C4-2B (cell line): ENCODE measurements around the gene LRRC32.

Experiments used
- H3K27ac ChIP-seq: fragments of 450-650 bp; 2 replicates; pipeline ENCODE4 v1.5.1; 2017
- ZFX ChIP-seq: fragments of 450-650 bp; IDR thresholded peaks from 2 replicates; pipeline ENCODE4 v1.6.1; 2017
- TF ChIP-seq, protein P1 (sequence below): fragments of 450-650 bp; conservative IDR thresholded peaks from 2 replicates; pipeline ENCODE4 v1.5.1; 2017; ENCODE audit warnings: mild to moderate bottlenecking

LRRC32 gene

DNA sequence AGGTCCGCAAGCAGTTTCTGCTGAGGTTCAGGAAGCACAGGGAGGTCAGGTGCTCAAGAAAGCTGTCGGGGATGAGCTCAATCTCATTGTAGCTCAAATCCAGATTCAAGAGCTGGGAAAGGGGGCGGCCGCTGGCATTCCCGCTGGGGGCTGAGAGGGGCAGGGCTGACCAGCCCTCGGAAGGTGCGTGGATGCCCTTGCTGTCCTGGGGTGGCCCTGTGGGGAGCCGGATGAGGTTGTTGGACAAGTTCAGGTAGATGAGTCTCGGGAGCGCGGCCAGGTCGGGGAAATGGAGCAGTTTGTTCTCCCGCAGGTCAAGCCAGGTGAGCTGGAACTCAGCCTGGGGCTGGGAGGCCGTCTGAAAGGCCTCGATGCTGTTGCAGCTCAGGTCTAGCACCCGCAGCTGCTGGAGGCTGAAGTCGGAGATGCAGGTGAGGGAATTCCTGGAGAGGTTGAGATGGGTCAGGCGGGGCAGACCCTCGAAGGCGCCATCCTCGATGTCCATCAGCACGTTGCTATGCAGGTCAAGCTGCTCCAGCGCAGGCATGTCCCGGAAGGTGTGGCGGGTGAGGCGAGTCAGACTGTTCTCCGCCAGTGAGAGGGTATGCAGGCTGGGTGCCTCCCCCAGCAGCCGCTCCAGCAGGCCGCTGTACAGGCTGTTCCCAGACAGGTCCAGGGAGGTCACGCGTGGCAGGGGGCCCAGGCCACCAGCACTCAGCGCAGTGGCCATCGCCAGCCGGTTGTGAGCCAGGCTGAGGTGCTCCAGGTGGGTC lies 9.8 kb downstream of the LRRC32 start:
- TF ChIP-seq, protein P1, sequence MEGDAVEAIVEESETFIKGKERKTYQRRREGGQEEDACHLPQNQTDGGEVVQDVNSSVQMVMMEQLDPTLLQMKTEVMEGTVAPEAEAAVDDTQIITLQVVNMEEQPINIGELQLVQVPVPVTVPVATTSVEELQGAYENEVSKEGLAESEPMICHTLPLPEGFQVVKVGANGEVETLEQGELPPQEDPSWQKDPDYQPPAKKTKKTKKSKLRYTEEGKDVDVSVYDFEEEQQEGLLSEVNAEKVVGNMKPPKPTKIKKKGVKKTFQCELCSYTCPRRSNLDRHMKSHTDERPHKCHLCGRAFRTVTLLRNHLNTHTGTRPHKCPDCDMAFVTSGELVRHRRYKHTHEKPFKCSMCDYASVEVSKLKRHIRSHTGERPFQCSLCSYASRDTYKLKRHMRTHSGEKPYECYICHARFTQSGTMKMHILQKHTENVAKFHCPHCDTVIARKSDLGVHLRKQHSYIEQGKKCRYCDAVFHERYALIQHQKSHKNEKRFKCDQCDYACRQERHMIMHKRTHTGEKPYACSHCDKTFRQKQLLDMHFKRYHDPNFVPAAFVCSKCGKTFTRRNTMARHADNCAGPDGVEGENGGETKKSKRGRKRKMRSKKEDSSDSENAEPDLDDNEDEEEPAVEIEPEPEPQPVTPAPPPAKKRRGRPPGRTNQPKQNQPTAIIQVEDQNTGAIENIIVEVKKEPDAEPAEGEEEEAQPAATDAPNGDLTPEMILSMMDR: no peak
- TF ChIP-seq ZFX: peak; percentile 76; the same call in 1 of the 2 replicates
- H3K27ac ChIP-seq: peak overlapping the region; percentile 81

DNA sequence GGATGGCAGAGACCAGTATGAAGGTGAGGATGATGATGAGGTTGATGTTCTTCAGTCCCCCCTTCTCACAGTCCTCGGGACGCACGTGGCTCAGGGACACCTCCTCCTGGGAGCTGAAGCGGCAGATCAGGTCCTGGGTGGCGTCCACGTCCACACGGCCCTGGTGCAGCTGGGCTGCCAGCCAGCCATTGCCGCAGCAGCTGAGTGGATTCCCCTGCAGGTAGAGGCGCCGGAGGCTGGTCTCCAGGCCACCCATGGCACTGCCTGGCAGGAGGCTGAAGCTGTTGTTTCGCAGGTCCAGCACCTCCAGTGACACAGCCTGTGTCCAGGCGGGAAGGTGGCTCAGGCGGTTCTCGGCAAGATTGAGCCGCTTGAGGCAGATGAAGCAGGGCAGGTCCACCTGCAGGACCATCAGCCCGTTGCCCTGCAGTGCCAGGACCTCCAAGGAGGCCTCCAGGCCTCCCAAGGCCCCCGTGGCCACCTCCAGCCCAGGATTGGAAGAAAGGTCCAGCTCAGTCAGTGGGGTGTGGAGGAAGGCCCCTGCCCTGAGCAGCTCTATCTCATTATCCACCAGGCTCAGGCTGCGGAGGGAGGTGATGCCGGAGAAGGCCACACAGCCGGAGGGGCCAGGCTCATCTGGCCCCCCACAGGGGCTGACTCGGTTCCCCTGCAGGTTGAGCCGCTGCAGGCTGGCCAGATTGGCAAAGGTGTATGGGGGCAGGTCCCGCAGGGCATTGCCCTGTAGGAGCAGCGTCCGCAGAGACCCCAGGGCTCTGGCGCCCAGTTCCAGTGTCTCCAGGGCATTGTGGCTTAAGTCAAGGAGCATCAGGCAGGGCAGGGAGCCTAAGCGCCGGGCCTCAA lies 10.6 kb downstream of the LRRC32 start:
- TF ChIP-seq ZFX: no peak
- TF ChIP-seq, protein P1: no peak
- peak overlapping the region; percentile 81 for H3K27ac ChIP-seq

DNA sequence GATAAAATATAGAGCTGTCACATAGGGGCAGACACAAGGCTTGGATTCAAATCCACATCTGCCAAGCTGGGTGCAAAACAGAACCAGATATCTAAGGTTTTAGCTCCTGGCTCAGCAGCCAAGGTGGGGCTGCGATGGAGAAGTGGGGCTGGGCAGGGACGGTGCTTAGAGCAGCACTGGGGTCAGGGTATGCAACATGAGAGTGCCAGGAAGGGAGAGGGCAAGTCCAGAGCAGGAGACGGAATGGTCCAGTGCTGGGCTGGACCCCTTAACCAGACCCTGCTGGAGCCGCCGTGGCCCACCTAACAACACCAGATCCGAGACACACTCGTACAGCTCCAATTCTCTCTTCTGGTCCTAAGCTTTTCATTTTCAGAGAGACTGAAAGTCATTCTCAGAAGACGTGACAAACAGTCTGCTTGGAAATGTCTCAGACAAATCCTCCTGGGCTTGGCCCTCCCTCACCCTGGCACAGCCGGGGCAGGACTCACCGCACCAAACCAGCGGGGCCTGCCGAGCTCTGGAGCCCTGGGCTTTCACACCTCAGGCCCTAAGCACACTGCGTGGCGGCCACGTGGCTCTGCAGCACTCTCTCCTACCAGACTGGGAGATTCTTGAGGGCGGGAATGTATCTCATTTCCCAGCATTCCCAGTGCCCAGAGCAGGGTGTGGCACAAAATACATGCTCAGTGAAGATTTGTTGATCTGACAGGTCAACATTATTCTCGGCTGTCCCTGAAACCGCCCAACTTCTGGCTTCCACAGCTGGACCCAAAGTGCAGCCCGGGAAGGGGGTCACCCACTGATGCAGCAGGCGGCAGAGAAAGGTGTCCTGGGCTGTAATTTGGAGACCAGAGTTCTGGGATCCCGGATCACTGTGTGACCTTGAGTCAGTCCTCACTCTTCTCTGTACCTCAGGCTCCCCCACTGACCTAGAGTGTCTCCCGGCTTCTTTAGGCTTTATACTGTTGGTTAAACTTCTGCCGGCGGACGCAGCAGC lies 11.6 kb downstream of the LRRC32 start:
- peak overlapping the region; percentile 81 for H3K27ac ChIP-seq
- TF ChIP-seq, protein P1: no peak

DNA sequence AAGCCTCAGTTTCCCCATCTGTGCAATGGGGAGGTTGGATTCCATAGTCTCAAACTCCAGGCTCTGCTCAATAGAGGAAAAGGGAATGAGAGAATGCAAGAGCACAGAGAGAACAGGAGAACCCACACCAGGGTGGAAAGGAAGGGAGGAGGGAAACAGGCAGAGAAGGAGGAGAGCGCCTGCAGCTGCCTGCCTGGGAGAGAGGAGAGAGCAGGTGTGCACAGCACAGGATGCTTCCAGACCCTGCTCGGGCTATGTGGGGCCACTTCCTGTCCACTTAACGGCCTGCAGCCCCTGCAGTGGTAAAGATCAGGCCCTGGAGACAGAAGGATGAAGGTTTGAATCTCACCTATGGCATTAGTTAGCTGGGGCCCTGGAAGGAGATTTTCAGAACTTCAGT lies 12.3 kb downstream of the LRRC32 start:
- H3K27ac ChIP-seq: peak overlapping the region; percentile 81; the same call in 1 of the 2 replicates
- no peak for TF ChIP-seq ZFX
- TF ChIP-seq, protein P1: no peak

DNA sequence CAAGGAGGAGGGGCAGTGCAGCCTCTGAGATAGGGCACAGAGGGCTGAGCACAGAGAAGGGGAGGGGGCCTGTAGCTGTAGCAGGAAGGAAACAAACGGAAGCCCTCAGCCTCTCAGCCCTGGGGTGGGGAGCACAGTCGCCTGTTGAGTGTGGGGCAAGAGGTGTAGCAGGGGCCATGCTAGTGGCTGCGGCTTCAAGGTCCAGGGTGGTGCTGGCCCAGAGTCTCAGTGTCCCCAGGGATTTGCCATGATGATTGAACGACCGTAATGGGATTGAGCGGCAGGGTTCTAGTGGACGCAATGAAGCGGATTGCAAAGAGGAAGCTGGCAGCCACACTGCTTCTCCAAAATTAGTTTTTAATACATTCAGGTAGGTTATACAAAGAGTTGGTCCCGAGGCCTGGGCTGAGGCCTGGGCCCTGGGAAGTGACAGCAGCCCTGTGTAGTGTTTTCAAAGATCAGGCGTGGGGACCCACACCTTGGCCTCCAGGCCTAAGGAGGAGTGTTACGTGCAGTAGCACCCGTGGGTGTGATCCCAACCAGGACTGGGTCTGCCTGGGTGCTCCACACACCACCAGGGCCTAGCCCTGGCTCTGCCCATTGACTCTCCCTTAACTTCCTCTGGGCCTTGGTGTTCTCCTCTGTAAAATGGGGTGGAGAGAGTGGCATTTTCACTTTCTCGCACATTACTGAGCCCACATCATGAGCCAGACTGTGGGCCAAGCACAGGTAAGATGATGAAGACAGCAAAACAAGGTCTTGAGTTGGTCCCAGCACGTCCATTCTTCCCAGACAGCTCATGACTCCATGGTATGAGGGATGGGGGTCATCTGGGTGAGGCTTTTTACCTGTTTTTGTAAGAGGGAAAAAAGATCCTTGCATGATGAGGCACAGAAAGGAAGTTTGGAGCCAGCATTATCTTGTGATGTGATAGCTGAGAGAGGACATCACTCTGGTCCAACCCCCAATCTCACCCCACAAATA lies 13.1 kb downstream of the LRRC32 start:
- TF ChIP-seq, protein P1: no peak
- no peak for TF ChIP-seq ZFX
- H3K27ac ChIP-seq: no peak overlapping the region

DNA sequence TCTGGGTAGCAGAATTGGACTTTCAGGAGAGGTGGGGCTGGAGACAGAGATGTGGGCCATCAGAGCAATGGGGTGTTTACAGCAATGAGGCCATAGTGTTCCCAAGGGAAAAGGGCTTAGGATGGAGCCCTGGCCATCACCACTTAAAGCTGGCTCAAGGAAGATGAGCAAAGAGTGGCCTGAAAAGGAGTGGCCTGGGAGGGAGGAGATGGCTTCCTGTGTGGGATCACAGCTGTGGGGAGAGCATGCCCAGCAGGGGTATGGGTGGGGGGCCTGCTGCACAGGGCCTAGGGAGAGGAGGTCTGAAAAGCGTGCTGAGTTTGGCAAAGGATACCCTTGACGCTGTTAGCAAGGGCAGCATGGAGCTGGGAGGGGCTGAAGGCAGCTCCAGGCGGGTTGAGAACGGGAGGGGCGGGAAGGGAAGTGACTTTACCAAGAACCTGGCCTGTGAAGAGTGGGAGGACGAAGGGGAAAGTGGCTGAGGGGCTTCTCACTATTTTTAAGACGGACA lies 13.9 kb downstream of the LRRC32 start:
- no peak overlapping the region for H3K27ac ChIP-seq
- TF ChIP-seq, protein P1: no peak
